GM12872 (cell line): ENCODE results near the gene CDX2.

Experiments used
- CTCF ChIP-seq: IDR thresholded peaks from 3 replicates; pipeline ENCODE4 v1.5.1; 2011; ENCODE audit warnings: low read depth, mild to moderate bottlenecking, low read length, moderate library complexity; ENCODE audit not compliant: insufficient read depth

The CDX2 gene

GRCh38 chr13:27923794-27924528 lies 45.2 kb downstream of the CDX2 start:
- TF ChIP-seq CTCF = no peak

GRCh38 chr13:27922883-27923612 lies 46.1 kb downstream of the CDX2 start:
- TF ChIP-seq CTCF = no peak

GRCh38 chr13:27921961-27922882 lies 46.9 kb downstream of the CDX2 start:
- TF ChIP-seq CTCF = no peak

- no peak for TF ChIP-seq CTCF
These were observed 47.6 kb downstream of the CDX2 start for GRCh38 chr13:27921421-27921960.

GRCh38 chr13:27920677-27921420 lies 48.3 kb downstream of the CDX2 start:
- no peak for TF ChIP-seq CTCF

- TF ChIP-seq CTCF = no peak
These were observed 49.0 kb downstream of the CDX2 start, which contains the start of gene PDX1 for GRCh38 chr13:27919934-27920676. PDX1 (plus strand) TSS chr13:27920000; CDS start chr13:27920139, 139 bp downstream.
